Dermis blood vessel endothelial cell (primary cell): ENCODE results near the gene SLC43A2. TPM values are rescaled to one million over a fixed set of nuclear protein-coding genes. Genes with fewer than 3 reads are reported as not detected.
"Not testable (repeated sequence)": the region's sequence is repeated elsewhere in the genome, so short reads cannot be mapped to it uniquely, and the experiment has no call there.

Source experiments
- DNase-seq: peaks from one replicate; pipeline ENCODE4 v3.0.0; 2010
- total RNA-seq: library from RNA; depleted of rRNA; stranded (reverse); fragments of >200 nt; gene quantifications from 2 replicates; pipeline ENCODE4 v1.2.3, GENCODE V29; 2014

SLC43A2 gene
- total RNA-seq, 1 donor from 2014 or later = 33.9 TPM

DNA sequence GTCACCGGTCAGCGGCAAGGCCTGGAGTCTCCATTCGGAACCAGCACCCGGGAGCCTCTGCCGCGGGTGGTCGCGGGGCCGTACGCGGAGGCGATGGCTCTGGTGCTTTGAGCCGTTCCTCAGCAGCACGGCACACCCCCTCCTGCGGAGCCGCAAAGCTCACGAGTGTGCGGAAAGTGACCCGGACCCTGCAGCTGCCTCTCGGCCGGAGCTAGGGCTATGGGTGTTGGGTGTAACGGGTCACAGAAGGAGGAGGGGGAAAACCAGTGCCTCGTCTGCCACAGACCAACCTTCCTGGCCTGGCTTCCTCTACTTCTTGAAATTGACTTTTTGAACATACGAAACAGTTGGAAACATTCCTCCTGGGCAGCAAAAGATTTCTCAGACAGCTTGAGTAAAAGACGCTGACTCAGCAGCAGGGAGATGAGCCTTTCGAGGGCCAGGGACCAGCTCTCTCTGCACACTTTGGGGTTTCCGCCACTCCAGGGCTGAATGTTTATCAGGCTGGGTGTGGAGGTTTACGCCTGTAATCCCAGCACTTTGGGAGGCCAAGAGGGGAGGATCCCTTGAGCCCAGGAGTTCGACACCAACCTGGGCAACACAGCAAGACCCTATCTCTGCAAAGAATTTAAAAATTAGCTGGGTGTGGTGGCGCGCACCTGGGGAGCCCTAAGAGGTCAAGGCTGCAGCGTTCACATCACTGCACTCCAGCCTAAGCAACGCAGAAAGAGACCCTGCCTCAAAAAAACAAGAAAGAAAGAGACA lies 39.6 kb downstream of the SLC43A2 start:
- DNase-seq = no peak

DNA sequence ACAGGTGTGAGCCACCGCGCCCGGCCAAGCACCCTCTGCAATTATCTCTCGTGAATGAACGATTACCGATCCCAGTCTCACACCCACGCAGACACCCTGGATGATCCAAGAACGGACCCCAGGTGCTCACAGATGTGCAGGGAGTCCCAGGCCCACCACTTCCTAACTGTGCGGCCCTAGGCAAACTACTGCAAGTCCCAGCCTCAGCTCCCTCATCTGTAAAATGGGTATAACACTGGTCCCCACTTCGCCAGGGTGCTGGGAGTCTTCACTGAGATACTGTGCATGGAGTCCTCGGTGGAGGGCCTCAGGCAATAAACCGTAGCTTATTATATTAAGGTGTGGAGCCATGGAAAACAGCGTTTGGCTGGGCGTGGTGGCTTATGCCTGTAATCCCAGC lies 44.5 kb downstream of the SLC43A2 start:
- no peak for DNase-seq

GRCh38 chr17:1583556-1583955 lies 45.1 kb downstream of the SLC43A2 start:
- DNase-seq = no peak

- DNase-seq = no peak
Observed at GRCh38 chr17:1582374-1582773, 46.3 kb downstream of the SLC43A2 start.

DNA sequence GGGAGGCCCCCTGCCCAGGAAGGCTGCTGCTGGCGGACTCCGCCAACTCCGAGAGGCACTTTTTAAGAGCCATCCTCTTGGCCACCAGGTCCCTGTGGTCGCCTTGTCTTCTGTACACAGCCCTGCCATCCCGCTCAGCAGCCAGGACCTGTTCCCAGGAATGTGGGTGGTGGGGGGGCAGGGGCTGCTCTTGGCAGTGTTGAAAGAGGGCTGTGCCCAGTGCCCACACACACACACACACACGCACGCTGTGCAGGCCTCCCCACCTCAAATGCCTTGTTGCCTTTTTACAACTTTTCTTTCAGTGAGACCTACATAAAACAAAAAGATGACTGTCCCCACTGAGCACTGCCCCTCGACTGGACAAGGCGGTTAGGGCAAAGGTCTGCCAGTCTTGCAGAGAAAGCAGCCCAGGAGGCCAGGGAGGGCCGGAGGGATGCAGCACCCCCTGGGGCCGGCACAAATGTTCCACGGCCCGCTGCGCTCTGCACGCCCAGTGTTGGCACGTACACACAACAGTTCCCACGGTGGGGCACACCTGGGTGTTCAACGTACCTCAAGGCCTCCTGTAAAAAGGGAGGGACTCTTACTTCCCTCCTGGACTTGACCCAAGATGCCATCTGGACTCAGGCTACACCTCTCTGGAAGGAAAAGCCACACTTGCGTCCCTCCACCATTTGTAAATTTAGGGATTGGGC lies 47.5 kb downstream of the SLC43A2 start:
- DNase-seq = no peak

GRCh38 chr17:1578029-1578428 lies 50.6 kb downstream of the SLC43A2 start:
- no peak for DNase-seq

DNA sequence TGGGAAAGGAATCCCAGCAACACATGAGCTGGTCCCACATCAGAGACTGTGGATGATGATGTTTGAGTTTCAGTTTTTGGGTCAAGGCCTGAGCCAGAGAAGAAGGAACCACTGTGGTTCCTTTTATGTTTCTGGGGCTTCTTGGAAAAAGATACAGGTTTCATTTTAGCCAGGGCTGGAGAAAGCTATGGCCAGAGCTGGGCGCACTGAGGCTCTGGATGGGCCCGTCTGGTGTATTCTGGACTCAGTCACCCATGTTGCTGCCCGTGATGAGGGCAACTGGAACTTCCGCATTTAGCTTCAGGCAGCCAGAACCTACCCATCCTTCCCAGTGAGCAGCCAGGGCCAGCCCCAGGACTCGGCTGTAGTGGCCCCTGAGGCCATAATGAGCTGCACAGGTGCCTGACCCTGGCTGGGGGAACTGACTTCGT lies 51.0 kb downstream of the SLC43A2 start:
- DNase-seq = no peak

- DNase-seq = peak; percentile 79
Observed at GRCh38 chr17:1577182-1577581, 51.5 kb downstream of the SLC43A2 start.

DNA sequence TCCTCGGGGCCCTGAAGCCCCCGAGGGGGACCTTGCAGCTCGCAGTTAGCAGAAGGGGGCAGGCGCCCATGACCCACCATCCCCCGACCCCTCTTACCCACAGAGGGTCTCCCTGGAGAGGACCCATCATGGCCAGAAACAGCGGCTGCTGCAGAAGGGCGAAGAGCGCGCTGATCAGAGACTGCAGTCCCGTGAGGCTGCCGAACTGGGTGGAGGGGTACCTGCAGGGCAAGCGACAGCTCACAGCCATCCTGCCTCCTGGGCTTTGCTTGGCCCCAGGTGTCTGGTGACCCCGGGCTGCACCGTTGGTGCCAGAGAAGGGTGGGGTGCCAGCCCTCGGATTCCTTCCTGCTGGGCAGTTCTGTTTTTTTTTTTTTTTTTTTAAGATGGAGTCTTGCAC lies 52.1 kb downstream of the SLC43A2 start:
- no peak for DNase-seq

GRCh38 chr17:1574697-1575471 lies 53.8 kb downstream of the SLC43A2 start:
- DNase-seq = peak; percentile 33

DNA sequence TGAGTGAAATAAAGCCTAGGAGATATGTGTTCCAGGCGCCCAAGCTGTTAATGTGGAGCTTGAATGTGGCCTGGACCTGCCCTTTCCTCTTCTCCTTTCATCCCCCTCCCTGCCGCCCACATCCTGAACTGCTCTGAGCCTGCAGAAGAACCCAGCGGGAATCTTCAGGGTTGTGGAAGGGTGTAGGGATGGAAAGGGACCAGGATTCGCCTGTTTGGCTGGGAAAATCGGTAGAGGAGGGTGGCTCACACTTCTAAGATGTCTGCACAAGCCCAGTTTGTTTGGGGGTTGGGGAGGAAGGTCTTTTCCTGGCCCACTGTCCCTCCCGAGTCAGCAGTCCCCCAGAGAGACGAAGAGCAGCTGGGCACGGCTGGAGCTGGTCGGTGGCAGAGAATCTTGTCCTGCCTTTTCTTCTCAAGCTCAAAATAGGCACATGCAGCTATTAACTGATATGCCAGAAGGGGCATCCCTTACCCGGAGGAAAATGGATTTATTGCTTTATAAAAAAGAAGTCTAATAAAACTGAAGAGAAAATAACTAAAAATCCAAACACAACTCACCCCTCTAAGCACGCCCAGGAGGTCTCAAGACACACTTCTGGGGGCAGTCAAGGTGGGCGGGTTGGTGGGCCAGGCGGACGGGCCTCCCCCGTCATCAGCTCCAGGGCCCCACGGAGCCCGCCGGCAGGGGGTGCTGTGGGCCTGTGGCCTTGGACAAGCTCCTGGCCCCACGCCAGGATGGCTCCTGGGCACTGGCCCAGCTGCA lies 54.5 kb downstream of the SLC43A2 start:
- DNase-seq = peak; percentile 93

- DNase-seq = not testable (repeated sequence)
Observed at GRCh38 chr17:1572646-1573045, 56.0 kb downstream of the SLC43A2 start.

GRCh38 chr17:1571341-1571704 lies 57.3 kb downstream of the SLC43A2 start:
- no peak for DNase-seq

DNA sequence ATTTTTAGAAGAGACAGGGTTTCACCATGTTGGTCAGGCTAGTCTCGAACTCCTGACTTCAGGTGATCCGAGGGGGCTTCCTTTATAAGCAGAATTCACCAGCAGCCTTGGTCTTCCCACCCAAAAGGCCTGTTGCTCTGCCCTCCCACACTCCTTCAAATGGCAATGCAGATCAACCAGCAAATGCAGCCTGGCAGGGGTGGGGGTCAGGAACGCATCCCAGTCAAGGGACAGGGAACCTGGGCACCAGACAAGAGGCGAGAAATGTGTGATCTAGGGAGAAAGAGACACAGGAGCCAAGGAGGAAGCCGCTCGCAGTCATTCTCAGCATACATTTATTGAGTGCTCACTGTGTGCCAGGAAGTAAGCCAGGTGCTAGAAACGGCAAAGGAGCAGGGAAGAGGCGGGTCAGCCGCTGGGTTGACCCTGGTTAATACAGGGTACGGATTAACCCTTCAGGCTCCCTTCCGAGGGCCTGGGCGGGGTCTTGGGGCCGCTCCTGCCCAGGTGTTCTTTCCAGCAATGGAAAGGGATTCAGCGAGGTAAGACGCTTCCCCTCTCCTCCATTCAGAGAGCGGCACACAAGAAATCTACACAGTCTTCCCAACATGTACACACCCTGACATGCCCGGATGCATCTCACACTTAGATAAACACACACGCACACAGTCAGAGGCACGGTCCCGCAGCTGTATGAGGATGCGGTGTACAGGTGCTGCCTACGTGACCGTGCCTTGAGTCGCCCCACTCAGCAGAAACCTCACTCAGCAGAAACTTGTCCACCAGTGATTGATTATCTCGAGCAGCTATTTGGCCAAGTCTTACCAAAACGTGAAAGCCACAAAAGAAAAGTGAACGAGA lies 59.5 kb downstream of the SLC43A2 start:
- no peak for DNase-seq

GRCh38 chr17:1566505-1567199 lies 62.0 kb downstream of the SLC43A2 start:
- DNase-seq = no peak

- DNase-seq = no peak
Observed at GRCh38 chr17:1565877-1566276, 62.8 kb downstream of the SLC43A2 start.

- DNase-seq = no peak
Observed at GRCh38 chr17:1563786-1564613, 64.6 kb downstream of the SLC43A2 start.

- not testable (repeated sequence) for DNase-seq
Observed at GRCh38 chr17:1563471-1563785, 65.2 kb downstream of the SLC43A2 start.

- DNase-seq = peak; percentile 53
Observed at GRCh38 chr17:1562176-1562643, 66.4 kb downstream of the SLC43A2 start.
